ENCODE measurements around the gene KDM4D. TPM values are rescaled to one million over a fixed set of nuclear protein-coding genes. Genes with fewer than 3 reads are reported as not detected.

The KDM4D gene
- total and polyA plus RNA-seq, 9 of the 15 experiments (the other 6 are each of a cell fraction or from before 2014, with no cell fraction given): 0.34 to 1.1 (median 0.50) TPM

DNA sequence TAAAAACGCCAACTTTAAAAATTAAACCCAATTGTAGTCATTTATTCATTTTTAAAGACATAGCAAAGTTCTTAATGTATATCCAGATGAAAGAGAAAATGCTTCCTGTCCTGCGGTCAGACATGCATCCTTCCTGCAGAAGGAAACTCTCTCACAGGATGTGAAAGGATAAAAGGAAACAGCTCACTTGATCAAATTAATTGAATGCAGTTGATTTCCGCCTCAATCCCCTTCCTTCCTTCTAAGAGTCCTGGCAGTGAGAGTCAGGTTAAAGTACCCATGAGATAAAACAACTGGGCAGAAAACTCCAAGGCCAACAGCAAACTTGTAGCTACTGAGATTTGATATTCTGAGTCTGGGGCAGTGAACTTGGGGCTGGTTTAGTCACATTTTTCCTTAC lies 38.7 kb upstream of the KDM4D start (continued):
- TF ChIP-seq FOXM1 (IDR thresholded peaks at IDR 0.05; ENCODE audit: low read depth) (no peak), FOXM1 (CRISPR knock-in tag; IDR thresholded peaks at IDR 0.05; ENCODE audit: low read depth) (no peak), RFX1 (IDR thresholded peaks at IDR 0.05) (no peak), TEAD1 (CRISPR knock-in tag; IDR thresholded peaks at IDR 0.05) (no peak), CEBPG (CRISPR knock-in tag; IDR thresholded peaks at IDR 0.05) (no peak), CEBPG (tag; conservative IDR thresholded peaks at IDR 0.05 in 1 of 2, IDR thresholded peaks at IDR 0.05 in 1 of 2) (no peak), SMARCC2 (IDR thresholded peaks at IDR 0.05; ENCODE audit: low read depth) (no peak), ZNF696 (CRISPR knock-in tag; conservative IDR thresholded peaks at IDR 0.05) (no peak), BDP1 (IDR thresholded peaks at IDR 0.05; ENCODE audit: insufficient read depth, insufficient read length) (no peak)

DNA sequence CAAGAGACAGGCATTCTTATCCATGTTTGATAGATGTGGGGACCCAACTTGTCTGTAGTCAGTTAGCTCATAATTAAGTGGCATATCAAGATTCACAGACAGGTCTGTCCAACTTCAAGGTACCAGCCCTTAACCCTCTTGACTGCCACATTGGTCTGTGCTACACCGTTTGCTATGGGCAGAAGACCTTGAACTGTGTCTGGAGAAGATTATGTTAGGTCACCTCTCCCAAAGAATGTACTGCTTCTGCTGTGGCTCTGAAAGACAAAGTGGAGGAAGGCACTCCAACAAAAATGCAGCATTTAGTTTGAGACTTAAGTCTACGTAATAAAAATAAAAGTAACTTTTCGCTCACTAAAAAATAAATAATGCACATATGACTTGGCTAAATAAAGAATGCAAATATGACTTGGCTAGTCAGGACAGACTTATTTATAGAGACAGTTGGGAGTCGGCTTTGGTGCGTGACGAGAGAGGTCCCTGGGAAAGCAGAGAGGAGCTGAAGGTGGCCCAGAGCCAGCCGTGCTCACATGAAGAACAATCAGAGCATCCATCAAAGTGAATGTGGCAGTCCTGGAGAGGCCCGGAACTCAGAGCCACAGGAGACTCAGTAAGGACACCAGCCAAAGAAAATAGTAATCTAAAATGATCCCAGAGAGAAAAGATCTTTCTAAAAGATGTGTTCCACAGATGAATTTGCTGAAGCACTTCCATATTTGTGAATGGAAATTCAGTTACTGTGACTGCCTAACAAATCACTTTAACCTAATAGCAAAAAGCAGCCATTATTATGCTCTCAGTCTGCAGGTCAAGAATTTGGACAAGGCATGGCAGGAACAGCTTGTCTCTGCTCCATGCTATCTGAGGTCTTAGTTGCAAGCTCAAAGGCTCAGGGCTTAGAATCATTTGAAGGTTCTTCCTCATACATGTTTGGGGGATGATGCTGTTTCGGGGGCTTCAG lies 35.1 kb upstream of the KDM4D start:
- H3K4me1 ChIP-seq (replicated peaks in 1 of 2; ENCODE audit: control insufficient read depth in 2 of 2, insufficient read depth in 2 of 2, low read length in 2 of 2): no peaks in the 10 kb centered on the region
- FAIRE-seq (no peak), DNase-seq (ENCODE audit: extremely low read depth in 1 of 4, low spot score in 3 of 4) (no peak), ATAC-seq (no peak)
- H4K20me1 ChIP-seq (replicated peaks; ENCODE audit: control insufficient read depth, insufficient read depth, low read length): no peaks in the 10 kb centered on the region
- H3K27ac ChIP-seq (ENCODE audit: extremely low read depth, low read depth, low read length): no peak overlapping the region
- peaks cover 7 to 13% of the 10 kb centered on the region in 2 experiments; a peak in 2 of 5 replicates for H3K27me3 ChIP-seq (ENCODE audit: control insufficient read depth in 2 of 2, insufficient read depth in 2 of 2, low read length in 2 of 2)
- no peaks in the 10 kb centered on the region for H3K9me3 ChIP-seq (replicated peaks; ENCODE audit: control insufficient read depth, insufficient read depth, low read depth, low read length)
- no peaks in the 10 kb centered on the region for H3K79me2 ChIP-seq (ENCODE audit: control insufficient read depth, insufficient read depth, low read length)
- BruUV-seq (replicated peaks): no TSS peak
- in situ Hi-C loops (cut with MboI): no loop called here
- no peak overlapping the region for H3K4me2 ChIP-seq (ENCODE audit: insufficient read depth, low read length)
- no peak overlapping the region for H2AFZ ChIP-seq (ENCODE audit: low read depth, low read length)
- no peak overlapping the region for H3K4me3 ChIP-seq
- no peak overlapping the region for H3K9ac ChIP-seq (ENCODE audit: insufficient read depth in 1 of 2, low read depth in 2 of 2, low read length in 2 of 2)
- POLR2A ChIA-PET: no interaction called here
- H3K9me1 ChIP-seq (ENCODE audit: control insufficient read depth, insufficient read depth, low read length): no peaks in the 10 kb centered on the region
- TF ChIP-seq, protein P1, sequence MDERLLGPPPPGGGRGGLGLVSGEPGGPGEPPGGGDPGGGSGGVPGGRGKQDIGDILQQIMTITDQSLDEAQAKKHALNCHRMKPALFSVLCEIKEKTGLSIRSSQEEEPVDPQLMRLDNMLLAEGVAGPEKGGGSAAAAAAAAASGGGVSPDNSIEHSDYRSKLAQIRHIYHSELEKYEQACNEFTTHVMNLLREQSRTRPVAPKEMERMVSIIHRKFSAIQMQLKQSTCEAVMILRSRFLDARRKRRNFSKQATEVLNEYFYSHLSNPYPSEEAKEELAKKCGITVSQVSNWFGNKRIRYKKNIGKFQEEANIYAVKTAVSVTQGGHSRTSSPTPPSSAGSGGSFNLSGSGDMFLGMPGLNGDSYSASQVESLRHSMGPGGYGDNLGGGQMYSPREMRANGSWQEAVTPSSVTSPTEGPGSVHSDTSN (CRISPR knock-in tag; IDR thresholded peaks at IDR 0.05; ENCODE audit: low read depth): no peak
- TF ChIP-seq, protein P1 (tag; conservative IDR thresholded peaks at IDR 0.05; ENCODE audit: low read depth): 0 out of 2 replicates have a peak, but pooled peaks have one; percentile 12
- no peak for TF ChIP-seq HNRNPH1 (optimal IDR thresholded peaks at IDR 0.05; ENCODE audit: low read depth, low read length)
- 3% methylated on average over 9 of the region's 9 CpGs for WGBS (ENCODE audit: insufficient coverage, low coverage, missing lambda C conversion rate)
- intact Hi-C loops (cut with micrococcal nuclease): no loop called here
- CTCF ChIA-PET (ENCODE audit: low intra/inter-chr PET ratio): no interaction called here
- no peaks in the 10 kb centered on the region for H3K36me3 ChIP-seq (ENCODE audit: control insufficient read depth, insufficient read depth, low read length)

Measured in K562 (cell line).